Ishikawa (cell line): ENCODE data around the gene BRWD1.

Source experiments
- CEBPB ChIP-seq: IDR thresholded peaks from 2 replicates; pipeline ENCODE4 v1.6.1; 2012
- CREB1 ChIP-seq: IDR thresholded peaks from 2 replicates; pipeline ENCODE4 v1.6.1; 2012; ENCODE audit warnings: low read depth
- EGR1 ChIP-seq: IDR thresholded peaks from 2 replicates; pipeline ENCODE4 v1.6.1; 2012
- EP300 ChIP-seq: IDR thresholded peaks from 2 replicates; pipeline ENCODE4 v1.6.1; 2012; ENCODE audit warnings: borderline replicate concordance
- FOXM1 ChIP-seq: IDR thresholded peaks from 2 replicates; pipeline ENCODE4 v1.6.1; 2012; ENCODE audit warnings: low read depth, borderline replicate concordance
- NFIC ChIP-seq: IDR thresholded peaks from 2 replicates; pipeline ENCODE4 v1.6.1; 2012
- RAD21 ChIP-seq: IDR thresholded peaks from 2 replicates; pipeline ENCODE4 v1.6.1; 2012; ENCODE audit warnings: low read depth
- REST ChIP-seq: IDR thresholded peaks from 2 replicates; pipeline ENCODE4 v1.6.1; 2012; ENCODE audit warnings: low read depth, mild to moderate bottlenecking
- TAF1 ChIP-seq: IDR thresholded peaks from 2 replicates; pipeline ENCODE4 v1.6.1; 2012; ENCODE audit warnings: low read depth, mild to moderate bottlenecking
- TCF12 ChIP-seq: IDR thresholded peaks from 2 replicates; pipeline ENCODE4 v1.6.1; 2012; ENCODE audit warnings: low read depth
- TEAD4 ChIP-seq: IDR thresholded peaks from 2 replicates; pipeline ENCODE4 v1.6.1; 2012
- YY1 ChIP-seq: IDR thresholded peaks from 2 replicates; pipeline ENCODE4 v1.6.1; 2012; ENCODE audit warnings: low read depth
- ZBTB7A ChIP-seq: IDR thresholded peaks from 2 replicates; pipeline ENCODE4 v1.6.1; 2012; ENCODE audit warnings: low read depth
- TF ChIP-seq, protein P1 (sequence below): IDR thresholded peaks from 2 replicates; pipeline ENCODE4 v1.6.1; 2012
- TF ChIP-seq, protein P2 (sequence below): IDR thresholded peaks from 2 replicates; pipeline ENCODE4 v1.6.1; 2012

BRWD1 gene

DNA sequence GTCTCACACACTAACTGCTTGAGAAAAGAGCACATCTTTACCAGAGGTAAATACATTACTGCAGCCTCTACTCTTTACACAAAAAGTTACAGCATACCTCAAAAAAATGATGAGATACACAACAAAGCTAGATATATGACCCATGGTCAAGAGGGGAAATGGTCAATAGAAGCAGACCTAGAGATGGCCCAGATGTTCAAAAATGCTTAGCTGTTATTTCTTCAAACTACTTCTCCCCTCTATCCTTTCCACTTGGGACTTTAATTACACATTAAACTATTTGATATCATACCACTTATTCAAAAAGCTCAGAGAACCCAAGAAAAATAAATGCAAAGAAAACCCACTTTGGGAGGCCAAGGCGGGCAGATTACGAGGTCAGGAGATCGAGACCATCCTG lies 12.8 kb downstream of the BRWD1 start:
- TF ChIP-seq EGR1 (no peak), ZBTB7A (no peak), RAD21 (no peak), REST (no peak)
- TF ChIP-seq, protein P1, sequence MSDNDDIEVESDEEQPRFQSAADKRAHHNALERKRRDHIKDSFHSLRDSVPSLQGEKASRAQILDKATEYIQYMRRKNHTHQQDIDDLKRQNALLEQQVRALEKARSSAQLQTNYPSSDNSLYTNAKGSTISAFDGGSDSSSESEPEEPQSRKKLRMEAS: no peak

DNA sequence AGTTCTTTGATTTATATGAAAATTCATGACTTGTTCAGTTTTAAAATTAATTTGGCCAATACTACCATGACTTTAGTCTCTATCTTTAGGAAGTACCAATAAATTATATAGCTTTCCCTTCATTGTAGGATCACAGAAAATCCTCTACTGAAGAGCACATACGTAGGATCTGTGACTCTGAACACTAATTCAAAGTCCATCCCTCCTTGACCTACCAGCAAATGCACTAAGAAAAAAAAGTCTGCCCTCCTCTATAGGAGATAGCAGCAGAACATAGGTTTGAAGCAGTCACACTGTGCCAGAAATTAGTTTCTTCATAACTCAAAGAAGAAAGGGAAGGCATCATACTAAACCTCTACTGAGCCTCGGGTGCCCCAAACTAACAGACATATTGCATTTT lies 16.5 kb downstream of the BRWD1 start:
- TF ChIP-seq, protein P1: no peak
- TF ChIP-seq CREB1 (no peak), RAD21 (no peak), REST (no peak), CEBPB (no peak), TAF1 (no peak), ZBTB7A (no peak), TEAD4 (no peak), NFIC (no peak), EP300 (no peak), YY1 (no peak), FOXM1 (no peak), EGR1 (no peak), TCF12 (no peak)
- TF ChIP-seq, protein P2, sequence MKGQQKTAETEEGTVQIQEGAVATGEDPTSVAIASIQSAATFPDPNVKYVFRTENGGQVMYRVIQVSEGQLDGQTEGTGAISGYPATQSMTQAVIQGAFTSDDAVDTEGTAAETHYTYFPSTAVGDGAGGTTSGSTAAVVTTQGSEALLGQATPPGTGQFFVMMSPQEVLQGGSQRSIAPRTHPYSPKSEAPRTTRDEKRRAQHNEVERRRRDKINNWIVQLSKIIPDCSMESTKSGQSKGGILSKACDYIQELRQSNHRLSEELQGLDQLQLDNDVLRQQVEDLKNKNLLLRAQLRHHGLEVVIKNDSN: no peak

- no peak for TF ChIP-seq EP300
Observed at GRCh38 chr21:39288987-39289386, 24.4 kb downstream of the BRWD1 start.

DNA sequence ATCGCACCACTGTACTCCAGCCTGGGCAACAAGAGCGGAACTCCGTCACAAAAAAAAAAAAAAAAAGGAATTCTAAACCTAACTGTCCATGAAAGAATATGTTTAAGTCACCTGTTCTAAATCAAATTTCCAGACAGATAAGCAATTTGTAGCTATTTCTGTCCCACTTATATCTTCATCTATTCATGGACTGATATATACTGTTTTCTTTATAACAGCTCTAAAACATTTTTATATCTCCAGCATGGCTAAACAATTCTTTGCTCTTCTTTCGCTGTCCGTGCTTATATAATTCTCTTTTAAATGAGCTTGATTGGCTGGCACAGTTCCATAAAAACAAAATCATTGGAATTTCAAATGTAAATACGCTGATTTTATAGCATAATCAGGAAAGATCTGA lies 30.5 kb downstream of the BRWD1 start:
- TF ChIP-seq TAF1 (no peak), EP300 (no peak), CEBPB (no peak), EGR1 (no peak), REST (no peak), RAD21 (no peak), TCF12 (no peak), ZBTB7A (no peak), CREB1 (no peak), YY1 (no peak), FOXM1 (no peak), NFIC (no peak), TEAD4 (no peak)
- TF ChIP-seq, protein P1: no peak
- TF ChIP-seq, protein P2: no peak

DNA sequence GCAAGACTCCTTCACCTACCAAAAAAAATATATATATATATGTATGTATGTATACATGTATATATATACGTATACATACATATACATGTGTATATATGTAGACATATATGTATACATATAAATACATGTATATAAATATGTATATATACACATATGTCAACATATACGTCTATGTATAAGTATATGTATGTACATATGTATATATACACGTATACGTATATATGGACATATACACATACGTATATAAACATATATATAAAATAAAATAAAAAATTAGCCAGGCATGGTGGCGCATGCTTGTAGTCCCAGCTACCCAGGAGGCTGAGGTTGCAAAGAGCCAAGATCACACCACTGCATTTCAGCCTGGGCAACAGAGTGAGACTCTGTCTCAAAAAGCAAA lies 31.6 kb downstream of the BRWD1 start:
- TF ChIP-seq CEBPB (no peak), REST (no peak), EP300 (no peak), TEAD4 (no peak), TAF1 (no peak), RAD21 (no peak), CREB1 (no peak), TCF12 (no peak), YY1 (no peak), EGR1 (no peak), NFIC (no peak), FOXM1 (no peak), ZBTB7A (no peak)
- TF ChIP-seq, protein P2: no peak
- TF ChIP-seq, protein P1: no peak
